HuH-7.5 (cell line): ENCODE results near the gene CORIN.

Source experiments
- DNase-seq: peaks from one replicate; pipeline ENCODE4 v3.0.0; 2011; ENCODE audit warnings: low spot score

CORIN gene

DNA sequence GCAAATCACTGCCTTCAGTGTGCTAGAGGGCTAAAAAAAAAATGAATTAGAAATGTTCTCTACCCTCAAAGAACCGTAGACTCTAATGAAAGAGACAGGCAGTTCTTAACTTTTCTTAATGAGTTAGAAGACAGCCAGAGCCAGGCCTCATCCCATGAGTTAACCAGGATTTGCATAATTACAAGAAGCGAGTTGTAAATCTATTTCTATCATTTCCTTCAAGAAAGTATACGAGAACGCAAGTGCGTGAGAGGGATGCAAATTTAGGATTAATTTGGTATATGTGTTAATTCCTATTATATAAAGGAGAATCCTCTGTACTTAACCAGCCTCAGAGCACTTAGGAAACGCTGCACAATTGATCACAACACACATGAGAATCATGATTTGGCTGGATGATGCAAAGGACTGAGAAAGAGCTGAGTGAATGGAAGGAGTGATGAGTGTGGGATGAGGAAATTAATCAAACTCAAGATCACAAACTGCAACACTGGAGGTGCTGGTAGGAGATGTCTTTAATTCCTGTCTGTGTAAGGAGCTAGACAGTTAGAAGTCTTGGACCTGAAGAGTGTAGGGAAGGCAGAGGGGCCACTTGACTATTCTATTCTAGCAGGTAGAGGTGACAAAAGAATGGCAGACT lies 195.6 kb downstream of the CORIN start:
- no peak for DNase-seq

DNA sequence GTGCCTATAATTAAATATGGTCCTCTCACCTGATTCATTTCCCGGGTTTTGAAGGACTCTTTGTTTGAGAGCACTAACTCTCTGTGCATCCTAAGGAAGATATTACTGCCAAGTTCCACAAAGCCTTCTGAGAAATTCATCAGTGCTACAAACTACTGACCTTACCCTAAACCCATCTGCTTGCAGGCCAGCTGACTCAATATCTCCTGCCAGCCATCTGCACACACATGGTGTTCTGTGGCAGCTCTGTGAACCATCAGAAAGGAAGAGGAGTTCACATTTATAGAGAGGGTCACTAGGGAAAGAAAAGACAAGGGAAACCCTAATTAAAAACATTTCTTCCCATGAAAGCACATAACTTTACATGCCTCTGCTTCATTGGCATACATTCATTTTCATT lies 196.1 kb downstream of the CORIN start:
- no peak for DNase-seq

DNA sequence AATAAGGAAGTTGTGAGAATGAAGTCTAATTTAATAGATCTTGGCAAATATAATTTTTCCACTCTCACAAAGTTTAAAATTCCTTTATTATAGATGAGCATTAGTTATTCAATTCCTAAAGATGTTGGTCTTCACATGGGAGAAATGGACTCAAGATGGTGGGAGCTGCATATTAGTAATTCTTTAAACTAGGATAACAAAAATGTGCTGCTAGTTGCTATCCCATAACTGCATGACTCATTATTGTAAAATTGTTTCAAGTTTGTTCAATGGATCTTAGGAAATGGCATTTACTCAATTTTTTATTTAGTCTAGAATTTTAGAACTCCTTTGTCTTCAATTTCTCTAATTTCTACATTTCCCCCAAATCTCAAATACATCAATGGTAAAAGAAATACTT lies 197.0 kb downstream of the CORIN start:
- DNase-seq: no peak

DNA sequence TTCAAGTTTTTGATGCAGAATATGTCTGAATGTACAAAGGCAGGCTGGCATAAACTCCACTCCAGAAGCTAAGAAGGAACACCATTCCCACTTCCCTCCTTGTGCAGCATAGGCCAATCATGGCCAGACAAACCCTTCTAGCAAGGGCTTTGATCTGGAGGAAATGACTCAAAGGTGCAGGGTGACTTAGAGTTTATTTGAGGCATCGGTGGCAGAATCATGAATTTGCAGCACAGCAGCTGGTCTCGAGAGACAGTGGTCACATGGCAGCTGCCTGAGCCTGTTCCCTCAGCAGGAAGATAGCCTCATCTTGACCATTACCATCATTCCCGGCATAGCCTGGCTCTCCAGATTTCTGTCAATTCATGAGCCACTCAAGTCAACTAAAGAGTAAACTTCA lies 198.3 kb downstream of the CORIN start:
- no peak for DNase-seq

DNA sequence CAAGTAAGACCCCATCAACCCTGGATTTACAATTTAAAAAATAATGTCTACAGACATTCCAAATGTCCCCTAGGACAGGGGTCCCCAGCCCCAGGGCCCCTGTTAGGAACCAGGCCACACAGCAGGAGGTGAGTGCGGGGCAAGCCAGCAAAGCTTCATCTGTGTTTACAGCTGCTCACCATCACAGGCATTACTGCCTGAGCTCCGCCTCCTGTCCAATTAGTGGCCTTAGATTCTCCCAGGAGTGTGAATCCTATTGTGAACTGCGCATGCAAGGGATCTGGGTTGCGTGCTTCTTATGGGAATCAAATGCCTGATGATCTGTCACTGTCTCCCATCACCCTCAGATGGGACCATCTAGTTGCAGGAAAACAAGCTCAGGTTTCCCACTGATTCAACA lies 206.7 kb downstream of the CORIN start:
- no peak for DNase-seq

DNA sequence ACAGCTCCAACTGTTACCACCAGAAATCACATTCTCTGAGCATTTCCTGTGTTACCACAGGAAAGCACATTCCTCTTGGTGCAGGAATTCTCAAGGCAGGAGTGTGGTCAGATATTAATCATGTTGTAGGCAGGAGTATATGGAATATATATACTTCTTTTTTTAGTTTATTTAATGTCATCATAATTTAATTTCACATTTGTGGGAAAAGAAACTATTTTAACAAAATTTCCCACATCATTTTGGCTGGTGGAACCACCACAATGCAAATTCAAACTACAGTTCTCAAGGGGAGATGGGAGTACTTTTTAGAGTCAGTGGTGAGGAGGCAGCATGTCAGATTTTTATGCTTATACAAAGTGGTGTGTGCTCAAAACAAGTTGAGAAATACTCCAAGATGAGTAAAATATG lies 213.8 kb downstream of the CORIN start:
- DNase-seq: no peak

DNA sequence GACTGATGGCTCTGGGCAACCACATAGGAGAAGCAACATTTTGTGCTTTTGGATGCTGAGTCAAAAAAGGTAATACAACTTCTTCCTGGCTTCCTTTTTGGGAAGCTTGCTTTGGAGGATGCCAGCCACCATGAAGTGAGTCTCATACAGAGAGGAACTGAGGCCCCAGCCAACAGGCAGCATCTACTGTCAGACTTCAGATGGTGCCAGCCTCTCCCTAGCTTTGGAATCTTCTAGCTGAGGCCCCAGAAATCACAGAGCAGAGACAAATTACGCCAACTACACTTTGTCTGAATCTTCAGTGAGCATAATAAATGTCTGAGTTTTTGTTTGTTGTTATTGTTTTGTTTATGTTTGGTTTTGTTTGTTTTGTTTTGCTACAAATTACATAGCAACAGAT lies 216.7 kb downstream of the CORIN start:
- no peak for DNase-seq

DNA sequence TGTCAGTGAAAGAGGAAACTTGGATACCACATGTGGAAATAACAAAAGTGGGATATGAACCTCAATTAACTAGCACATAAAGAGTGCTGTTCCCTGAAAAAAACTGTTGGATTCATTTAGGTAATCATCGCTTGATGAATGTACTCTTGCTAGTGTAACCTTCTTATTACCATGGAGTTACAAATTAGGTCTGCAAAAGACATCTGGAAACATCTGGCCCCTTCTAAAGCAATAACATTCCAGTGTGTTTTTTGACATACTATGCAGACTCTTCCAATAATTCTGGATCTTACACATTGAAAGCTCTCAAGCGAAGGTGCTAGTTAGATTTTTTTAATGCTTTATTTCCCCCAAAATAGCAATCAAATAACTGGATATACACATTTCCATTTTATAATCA lies 218.2 kb downstream of the CORIN start:
- DNase-seq: no peak

DNA sequence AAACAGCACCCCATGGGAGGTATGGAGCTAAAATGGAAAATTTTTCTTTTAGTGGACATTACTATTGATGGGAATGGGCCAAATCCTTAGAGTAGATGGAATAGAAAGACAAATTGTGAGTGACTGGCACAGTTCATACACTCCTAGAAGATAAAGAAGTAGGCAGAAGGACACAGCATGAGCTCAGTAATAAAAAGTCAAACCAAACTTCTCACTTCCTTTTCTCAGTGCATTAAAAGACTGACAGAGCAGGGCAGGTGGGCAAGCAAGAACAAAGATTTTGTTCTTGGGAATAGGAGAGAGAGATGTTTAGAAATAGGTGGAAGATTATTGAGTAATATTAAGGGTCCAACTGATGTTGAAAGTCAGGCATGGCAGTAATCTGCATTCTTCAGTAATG lies 220.3 kb downstream of the CORIN start:
- DNase-seq: no peak

DNA sequence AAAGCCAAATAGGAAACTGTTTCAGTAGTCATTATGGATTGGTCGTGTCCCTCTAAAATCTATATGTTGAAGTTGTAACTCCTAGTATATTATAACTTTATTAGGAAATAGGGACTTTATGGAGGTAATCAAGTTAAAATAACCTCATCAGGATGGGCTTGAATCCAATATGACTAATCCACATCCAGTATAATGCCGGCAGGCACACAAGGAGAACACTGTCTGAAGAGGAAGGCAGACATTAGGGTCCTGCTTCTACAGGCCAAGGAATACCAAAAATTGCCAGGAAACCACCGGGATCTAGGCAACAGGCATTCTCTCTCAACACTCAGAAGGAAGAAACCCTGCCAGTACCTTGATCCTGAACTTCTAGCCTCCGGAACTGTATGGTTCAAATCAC lies 222.5 kb downstream of the CORIN start:
- DNase-seq: no peak

DNA sequence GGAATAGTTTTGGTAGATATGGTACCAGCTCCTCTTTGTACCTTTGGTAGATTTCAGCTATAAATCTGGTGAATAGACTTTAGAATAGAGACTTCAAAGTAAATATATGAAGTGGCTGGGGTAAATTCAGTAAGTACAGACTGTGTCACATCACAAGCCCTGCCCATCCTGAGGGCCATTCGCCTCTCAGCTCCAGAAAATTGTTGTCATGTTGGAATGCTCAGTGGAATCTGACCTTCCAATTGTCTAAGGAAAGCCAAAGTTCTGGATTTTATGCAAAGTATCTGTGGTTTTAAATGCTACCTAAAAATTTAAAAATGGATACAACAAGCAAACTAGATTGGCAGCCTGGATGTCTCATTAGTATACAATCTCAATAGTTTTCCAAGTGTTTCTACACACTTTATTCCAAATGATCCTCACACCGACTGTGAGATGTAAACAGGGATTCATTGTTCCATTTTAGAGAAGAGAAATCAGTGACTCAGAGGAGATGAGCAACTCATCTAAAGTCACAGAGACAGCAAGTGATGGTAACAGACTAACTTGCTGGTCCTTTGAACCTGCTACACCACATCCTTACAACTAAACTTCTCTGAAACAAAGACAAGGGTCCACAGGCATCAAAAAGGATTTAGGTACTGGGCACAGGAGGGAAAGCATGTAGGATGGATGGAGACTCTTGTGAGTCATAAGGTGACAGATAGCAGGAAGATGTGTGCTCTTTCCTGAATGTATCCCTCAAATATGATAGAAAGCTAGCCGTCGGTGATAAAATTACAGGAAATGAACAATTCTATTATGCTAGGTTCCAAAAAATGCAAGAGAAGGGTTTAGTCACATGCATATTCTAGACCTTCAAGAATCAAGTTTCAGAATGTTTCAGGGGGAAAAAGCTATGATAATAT lies 225.5 kb downstream of the CORIN start:
- DNase-seq: no peak

DNA sequence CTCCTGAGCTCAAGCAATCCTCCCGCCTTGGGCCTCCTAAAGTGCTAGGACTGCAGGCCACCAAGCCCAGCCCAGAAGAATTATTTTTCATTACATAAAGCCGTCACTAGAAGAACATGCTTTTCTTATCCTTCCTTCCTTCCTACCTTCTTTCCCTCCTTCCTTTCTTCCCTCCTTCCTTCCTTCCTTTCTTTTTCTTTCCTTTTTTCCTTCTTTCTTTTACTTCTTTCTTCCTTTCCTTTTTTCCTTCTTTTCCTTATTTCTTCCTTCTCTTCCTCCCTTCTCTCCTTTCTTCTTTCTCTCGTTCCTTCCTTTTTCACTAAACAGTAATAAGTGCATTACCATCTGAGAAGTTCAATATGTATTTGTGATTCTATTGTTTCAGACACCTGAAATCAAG lies 231.4 kb downstream of the CORIN start:
- DNase-seq: no peak

DNA sequence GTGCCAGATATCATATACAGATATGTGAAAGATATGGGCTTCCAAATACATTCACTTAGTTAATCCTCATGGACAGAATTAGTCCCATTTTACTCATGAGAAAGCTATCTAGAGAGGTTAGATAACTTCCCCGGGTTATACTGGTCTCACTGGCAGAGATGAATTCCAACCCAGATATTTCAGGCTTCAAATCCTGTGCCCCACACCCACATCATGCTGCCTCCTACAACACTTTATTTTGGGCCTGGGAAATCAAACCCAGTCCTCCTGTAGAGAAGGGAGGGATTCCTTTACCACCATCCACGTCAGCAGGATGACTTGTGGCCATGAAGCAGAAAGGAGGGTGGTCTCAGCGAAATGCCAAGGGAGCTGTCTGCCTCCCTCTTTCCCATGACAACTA lies 239.0 kb downstream of the CORIN start:
- no peak for DNase-seq

DNA sequence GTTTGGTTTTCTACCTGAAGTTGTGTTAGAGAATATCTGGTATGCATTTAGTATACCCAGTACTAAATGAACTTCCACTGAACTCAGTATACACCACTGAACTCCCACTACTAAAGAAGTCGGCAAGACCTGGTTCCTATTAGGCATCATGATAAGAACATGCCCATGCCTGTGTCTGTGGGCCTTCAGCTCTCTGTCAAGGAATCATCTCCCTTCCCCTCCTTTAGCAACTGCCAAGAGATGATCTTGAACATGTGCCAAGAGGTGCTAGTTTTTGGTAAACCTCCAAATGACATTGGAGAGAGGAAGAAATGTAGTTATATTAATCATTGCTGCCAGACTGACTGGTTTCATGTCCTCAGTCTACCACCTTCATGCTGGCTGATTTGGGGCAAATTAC lies 239.5 kb downstream of the CORIN start:
- no peak for DNase-seq

DNA sequence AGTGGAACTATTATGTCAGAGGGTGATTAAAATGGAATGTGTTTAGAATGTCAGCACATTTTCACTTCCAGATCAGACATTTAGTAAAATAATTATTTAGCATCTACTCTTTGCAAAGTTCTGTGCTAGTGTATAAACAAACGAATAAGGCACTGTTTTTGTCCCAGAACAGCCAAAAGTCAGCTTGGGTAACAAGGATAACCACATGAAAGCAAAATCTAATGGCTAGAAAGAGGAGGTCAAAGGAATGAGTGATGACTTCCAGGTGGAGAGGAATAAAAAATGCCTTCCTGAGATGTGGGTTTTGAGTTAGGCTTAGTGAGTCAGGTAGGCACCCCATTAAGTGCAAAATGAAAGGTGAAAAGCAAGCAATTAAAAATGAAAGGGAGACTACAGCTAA lies 240.2 kb downstream of the CORIN start:
- no peak for DNase-seq

DNA sequence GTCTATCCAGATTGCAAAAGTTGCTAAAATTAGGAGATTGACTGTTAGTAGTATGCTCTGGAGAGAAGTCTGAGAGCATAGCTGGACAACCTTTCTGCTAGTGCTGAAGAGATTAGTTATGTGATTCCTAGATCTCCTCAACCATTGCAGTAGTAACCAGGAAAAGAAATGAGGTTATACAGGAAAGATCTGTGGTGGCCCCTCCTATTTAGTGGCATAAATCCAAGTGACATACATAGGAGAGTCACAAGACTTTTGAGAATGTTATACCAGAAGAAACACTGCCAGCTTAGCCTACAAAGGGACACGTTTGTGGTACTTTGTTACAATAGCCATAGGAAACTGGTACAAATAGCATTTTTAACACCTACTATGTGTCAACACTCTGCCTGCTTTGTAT lies 247.5 kb downstream of the CORIN start:
- no peak for DNase-seq

DNA sequence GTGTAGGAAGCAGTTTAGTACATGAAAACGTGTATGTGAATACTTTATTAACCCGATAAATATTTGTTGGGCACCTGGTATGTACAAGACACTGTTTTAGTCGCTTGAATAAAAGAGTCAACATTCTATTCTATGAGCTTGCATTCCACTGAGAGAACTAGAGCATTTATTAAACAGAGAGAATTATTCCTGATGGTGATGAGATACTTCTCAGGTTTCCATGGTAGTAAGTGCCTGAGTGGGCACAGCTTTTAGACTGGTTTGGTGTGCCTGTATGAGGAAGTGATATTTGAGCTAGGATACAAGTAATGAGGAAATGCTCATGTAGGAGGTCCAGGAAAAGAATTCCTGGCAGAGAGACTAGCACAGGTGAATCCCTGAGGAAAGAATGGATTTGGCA lies 258.6 kb downstream of the CORIN start:
- no peak for DNase-seq

DNA sequence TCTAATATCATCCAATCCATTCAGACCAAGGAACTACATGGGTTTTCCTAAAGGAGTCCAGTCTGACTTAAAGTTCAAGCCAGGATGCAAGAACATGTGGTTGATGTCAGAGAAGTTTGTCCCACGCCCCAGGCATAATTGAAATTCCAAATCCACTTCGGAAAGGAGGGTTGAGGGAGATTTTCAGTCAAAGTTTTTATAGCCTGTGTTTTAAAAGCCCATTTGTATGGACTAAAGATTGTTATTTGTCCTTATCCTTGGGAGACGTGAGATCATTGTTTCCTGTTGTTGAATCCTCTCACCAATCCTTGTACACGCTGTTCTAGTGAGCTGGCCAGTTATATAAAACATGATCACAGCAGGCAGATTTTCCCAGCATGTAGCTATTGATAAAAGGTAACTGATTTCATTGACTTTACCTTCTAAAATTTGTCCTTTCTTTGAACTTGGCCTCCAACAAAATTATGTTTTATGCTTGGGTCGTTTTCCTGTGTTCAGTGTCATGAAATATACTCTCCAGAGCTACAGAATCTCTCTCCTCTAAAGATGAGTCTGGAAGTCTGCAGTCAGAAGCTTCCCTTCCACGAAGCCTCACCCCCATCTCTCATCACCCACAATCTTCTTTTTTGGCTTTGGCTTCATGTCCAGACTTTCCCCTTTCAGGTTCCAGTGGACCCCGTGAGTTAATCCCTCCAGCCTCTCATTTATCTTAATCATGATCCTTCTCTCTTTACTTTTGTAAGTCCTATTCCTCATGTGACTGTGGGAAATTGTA lies 259.9 kb downstream of the CORIN start:
- DNase-seq: no peak

DNA sequence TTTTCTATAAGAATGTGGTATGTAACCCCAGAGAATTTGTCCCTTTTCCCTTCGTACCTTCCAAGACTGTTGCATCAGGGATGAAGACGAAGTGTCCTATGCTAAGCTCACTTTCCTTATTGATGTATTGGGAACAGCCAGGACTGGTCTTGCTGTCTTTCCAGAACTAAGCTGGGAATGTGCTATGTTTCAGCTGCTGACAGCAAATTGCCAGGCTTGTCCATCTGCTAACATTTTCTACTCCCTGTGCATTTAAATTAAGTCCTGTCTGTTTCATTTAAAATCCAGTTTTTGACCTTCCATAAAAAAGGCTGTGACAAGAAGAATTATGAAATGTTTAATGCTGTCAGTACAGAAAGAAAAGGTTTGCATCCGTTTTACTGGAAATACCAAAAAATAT lies 264.9 kb downstream of the CORIN start:
- no peak for DNase-seq

DNA sequence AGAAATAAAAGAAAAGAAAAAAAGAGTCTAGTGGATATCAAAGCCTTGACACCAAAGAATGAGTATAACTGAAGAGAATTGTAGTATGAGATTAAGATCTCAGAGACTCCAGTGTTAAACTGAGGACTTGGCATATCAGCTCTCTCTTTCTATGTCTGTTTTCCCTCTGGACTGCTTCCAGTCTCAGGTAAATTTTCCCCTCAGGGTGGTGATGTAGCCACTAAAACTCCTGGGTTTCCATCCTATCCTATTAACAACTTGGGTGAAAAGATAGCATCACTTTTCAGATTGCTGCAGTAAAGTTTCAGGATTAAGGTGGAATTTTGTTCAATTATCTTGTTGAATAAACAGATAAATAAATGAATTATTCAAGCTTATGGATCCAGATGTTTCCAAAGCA lies 267.1 kb downstream of the CORIN start:
- no peak for DNase-seq

DNA sequence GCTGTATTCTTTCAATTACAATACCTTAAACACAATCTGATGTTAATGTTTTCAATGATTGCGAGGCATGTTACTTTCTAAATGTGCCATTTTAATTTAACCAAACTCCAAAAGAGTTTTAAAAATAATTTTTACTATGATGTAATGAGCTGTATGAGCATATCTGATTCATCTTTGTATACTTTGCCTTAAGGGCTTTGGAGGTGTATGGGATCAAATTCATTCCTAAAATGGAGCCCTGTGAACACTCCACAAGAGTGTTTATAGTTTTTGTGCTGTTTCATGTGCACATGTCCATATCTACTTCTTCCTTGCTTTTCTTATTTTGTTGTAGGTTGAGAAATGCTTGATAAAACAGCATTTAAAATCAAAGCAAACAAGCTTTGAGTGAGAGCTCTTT lies 270.4 kb downstream of the CORIN start:
- DNase-seq: no peak

DNA sequence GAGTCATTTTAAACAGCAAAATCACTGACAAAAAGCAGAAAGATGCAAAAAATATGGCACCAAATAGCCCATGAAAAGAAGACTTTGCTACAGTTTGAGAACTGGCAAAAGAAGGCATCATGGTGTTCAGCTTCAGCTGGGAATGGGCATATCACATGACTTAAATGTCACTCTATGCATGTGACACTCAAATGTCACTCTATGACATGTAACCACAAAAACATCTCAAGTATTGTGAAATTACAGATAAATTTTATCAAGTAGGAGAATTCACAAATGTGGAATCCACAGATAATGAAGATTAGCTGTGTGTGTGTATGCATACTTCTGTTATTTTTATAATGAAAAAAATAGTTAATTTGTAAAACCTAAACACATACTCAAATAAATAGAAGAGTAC lies 270.9 kb downstream of the CORIN start:
- DNase-seq: no peak

DNA sequence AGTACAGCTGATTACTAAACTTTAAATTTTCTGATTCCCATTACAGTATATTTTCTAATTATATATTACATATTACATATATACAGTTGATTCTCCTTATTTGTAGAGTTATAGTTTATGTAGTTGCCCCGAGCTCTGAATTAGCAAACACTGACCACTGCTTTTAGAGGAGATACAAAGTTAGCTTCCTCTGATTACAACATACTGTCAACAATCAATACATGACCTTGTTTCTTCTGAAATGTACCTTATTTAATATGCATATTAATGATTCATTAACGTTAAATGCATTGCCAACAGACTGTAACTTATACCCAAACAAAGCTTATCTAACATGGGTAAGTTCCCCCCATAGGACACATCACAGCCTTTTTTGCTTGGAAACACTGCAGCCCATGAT lies 271.3 kb downstream of the CORIN start:
- no peak for DNase-seq
